BJ (cell line): ENCODE measurements around the gene HINT3. TPM values are rescaled to one million over a fixed set of nuclear protein-coding genes. Genes with fewer than 3 reads are reported as not detected.
"Not testable (repeated sequence)": the region's sequence is repeated elsewhere in the genome, so short reads cannot be mapped to it uniquely, and the experiment has no call there.

Source experiments
- CTCF ChIA-PET: fragments of 350-600 bp; formaldehyde crosslinking; extraction: SDS; loops from one replicate; lab custom pipeline; 2021; ENCODE audit warnings: antibody characterized with exemption, inconsistent platforms; lab: Yijun Ruan, JAX
- POLR2A ChIA-PET: fragments of 300-600 bp; sonication (Branson Sonifier 250); formaldehyde crosslinking; extraction: SDS; loops from one replicate; lab custom pipeline; 2021; ENCODE audit warnings: antibody characterized with exemption; lab: Charles Lee
- DNase-seq: peaks from one replicate; pipeline ENCODE4 v3.0.0-alpha.2; 2011; ENCODE audit warnings: low read depth
- H3K27me3 ChIP-seq: 2 replicates; pipeline ENCODE4 v1.6.0; 2011; ENCODE audit warnings: low read length; ENCODE audit not compliant: control insufficient read depth, insufficient read depth
- H3K36me3 ChIP-seq: 2 replicates; pipeline ENCODE4 v1.5.1; 2011; ENCODE audit warnings: low read length; ENCODE audit not compliant: control insufficient read depth, insufficient read depth
- H3K4me3 ChIP-seq: 2 replicates; pipeline ENCODE4 v1.5.1; 2011; ENCODE audit warnings: low read depth, mild to moderate bottlenecking, control low read depth, low read length
- polyA plus RNA-seq: library from polyadenylated mRNA; depleted of rRNA; stranded (reverse); fragments of >200 nt; gene quantifications from 2 replicates; pipeline ENCODE4 v1.2.3, GENCODE V29; 2011
- TF ChIP-seq, protein P1 (sequence below): IDR thresholded peaks from 2 replicates; pipeline ENCODE4 v1.5.1; 2011; ENCODE audit warnings: low read depth, mild to moderate bottlenecking, control low read depth, inconsistent platforms, low read length, moderate library complexity; ENCODE audit not compliant: insufficient read depth

Gene HINT3
- polyA plus RNA-seq, 1 experiment = 1.3 TPM

- POLR2A ChIA-PET = no interaction called here
- CTCF ChIA-PET = interaction anchor here (3.7 kb wide), 1 partner anchor 7 kb away, joined by 23 read pairs; the partner anchor contains the start of gene HINT3
Measured at GRCh38 chr6:125949069-125949468, 7.5 kb upstream of the HINT3 start.

GRCh38 chr6:125950293-125950692 lies 6.3 kb upstream of the HINT3 start:
- DNase-seq = peak; percentile 41
- Histone ChIP-seq H3K36me3 (no peaks in the 10 kb centered on the region), H3K27me3 (no peaks in the 10 kb centered on the region), H3K4me3 (no peak overlapping the region)
- POLR2A ChIA-PET = no interaction called here
- CTCF ChIA-PET = interaction anchor here (4.0 to 4.1 kb wide), 2 partner anchors 93 to 160 kb away, joined by 37 to 49 read pairs; partner anchors contain the start of gene NCOA7
- TF ChIP-seq, protein P1, sequence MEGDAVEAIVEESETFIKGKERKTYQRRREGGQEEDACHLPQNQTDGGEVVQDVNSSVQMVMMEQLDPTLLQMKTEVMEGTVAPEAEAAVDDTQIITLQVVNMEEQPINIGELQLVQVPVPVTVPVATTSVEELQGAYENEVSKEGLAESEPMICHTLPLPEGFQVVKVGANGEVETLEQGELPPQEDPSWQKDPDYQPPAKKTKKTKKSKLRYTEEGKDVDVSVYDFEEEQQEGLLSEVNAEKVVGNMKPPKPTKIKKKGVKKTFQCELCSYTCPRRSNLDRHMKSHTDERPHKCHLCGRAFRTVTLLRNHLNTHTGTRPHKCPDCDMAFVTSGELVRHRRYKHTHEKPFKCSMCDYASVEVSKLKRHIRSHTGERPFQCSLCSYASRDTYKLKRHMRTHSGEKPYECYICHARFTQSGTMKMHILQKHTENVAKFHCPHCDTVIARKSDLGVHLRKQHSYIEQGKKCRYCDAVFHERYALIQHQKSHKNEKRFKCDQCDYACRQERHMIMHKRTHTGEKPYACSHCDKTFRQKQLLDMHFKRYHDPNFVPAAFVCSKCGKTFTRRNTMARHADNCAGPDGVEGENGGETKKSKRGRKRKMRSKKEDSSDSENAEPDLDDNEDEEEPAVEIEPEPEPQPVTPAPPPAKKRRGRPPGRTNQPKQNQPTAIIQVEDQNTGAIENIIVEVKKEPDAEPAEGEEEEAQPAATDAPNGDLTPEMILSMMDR = no peak

More at GRCh38 chr6:125949069-125949468, 7.5 kb upstream of the HINT3 start:
- no peak for DNase-seq
- no peak overlapping the region for H3K4me3 ChIP-seq
- TF ChIP-seq, protein P1 = no peak
- H3K27me3 ChIP-seq = no peaks in the 10 kb centered on the region
- H3K36me3 ChIP-seq = no peaks in the 10 kb centered on the region

DNA sequence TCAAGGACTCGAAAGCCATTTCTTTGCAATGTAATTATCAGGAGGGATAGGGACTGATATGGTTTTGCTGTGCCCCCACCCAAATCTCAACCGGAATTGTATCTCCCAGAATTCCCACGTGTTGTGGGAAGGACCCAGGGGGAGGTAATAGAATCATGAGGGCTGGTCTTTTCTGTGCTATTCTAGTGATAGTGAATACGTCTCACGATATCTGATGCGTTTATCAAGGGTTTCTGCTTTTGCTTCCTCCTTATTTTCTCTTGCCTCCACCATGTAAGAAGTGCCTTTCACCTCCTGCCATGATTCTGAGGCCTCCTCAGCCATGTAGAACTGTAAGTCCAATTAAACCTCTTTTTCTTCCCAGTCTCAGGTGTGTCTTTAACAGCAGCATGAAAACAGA lies 5.9 kb upstream of the HINT3 start:
- CTCF ChIA-PET = interaction anchor here (1.1 to 4.1 kb wide), 5 partner anchors 37 to 169 kb away, joined by 5 to 49 read pairs (median 21); partner anchors contain the start of gene NCOA7
- not testable (repeated sequence) for DNase-seq, H3K27me3 ChIP-seq, H3K36me3 ChIP-seq, H3K4me3 ChIP-seq
- POLR2A ChIA-PET = interaction anchor here (0.6 to 1.0 kb wide), 2 partner anchors 157 to 160 kb away, joined by 3 to 4 read pairs; partner anchors contain the start of gene NCOA7

GRCh38 chr6:125951323-125951722 lies 5.2 kb upstream of the HINT3 start:
- POLR2A ChIA-PET = interaction anchor here (0.6 to 1.0 kb wide), 2 partner anchors 157 to 160 kb away, joined by 3 to 4 read pairs; partner anchors contain the start of gene NCOA7
- TF ChIP-seq, protein P1 = no peak
- no peak overlapping the region for H3K4me3 ChIP-seq
- no peaks in the 10 kb centered on the region for H3K36me3 ChIP-seq
- no peak for DNase-seq
- H3K27me3 ChIP-seq = no peaks in the 10 kb centered on the region
- CTCF ChIA-PET = interaction anchor here (0.9 to 4.1 kb wide), 8 partner anchors 18 to 170 kb away, joined by 3 to 49 read pairs (median 10); partner anchors contain the start of gene NCOA7

DNA sequence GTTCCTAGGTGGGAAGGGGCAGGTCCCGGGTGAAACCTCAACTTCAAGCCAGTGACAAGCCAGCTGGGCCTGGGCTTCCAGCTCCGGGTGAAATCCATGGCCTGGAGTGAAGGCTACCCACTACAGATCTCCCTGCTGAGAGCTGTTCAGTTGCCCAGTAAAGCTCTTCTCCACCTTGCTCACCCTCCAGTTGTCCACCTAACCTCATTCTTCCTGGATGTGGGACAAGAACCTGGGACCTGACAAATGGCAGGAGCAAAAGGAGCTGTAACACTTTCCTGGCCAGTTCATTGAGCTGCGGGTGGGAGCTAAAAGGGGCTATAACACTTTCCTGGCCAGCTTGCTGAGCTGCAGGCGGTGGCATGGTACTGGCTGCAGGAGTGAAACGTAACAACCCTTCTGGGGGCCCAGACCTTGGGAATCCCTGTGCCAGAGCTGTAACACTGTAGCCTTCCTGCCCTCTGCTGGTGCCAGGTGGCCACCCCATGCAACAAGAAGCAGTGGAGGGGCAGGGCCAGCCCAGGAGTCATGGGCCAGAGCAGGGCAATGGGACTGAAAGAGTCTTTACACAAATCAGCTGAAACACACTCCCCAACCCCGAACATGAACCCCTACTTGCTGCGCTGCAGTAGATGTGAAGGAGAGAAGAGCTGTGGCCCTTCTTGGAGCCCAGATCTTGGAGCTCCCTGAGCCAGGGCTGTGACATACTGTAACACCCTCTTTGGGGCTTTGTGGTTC lies 3.6 kb upstream of the HINT3 start:
- no peak for DNase-seq
- H3K4me3 ChIP-seq = no peak overlapping the region
- TF ChIP-seq, protein P1 = peak; percentile 66
- CTCF ChIA-PET = interaction anchor here (0.6 to 4.1 kb wide), 26 partner anchors 9 to 199 kb away, joined by 3 to 49 read pairs (median 4); partner anchors contain the start of gene NCOA7
- no peaks in the 10 kb centered on the region for H3K36me3 ChIP-seq
- H3K27me3 ChIP-seq = no peaks in the 10 kb centered on the region
- POLR2A ChIA-PET = interaction anchor here (0.6 kb wide), 1 partner anchor 175 kb away, joined by 5 read pairs; no protein-coding TSS in a partner anchor
